Measurements from ENCODE around the gene KIAA1671. TPM values are rescaled to one million over a fixed set of nuclear protein-coding genes. Genes with fewer than 3 reads are reported as not detected.

The KIAA1671 gene
- total RNA-seq, 3 donors from 2014 or later: 9.8 to 62.8 (median 36.4) TPM

GRCh38 chr22:25144522-25144921, 192.0 kb downstream of the KIAA1671 start:
- intact Hi-C loops (cut with DNase I; ENCODE audit: low total_unique reads): no loop called here
- Histone ChIP-seq H3K27ac (peak overlapping the region; percentile 73 to 88), H3K27me3 (no peaks in the 10 kb centered on the region), H3K4me3 (no peak overlapping the region), H3K36me3 (no peaks in the 10 kb centered on the region), H3K9me3 (no peaks in the 10 kb centered on the region), H3K4me1 (peaks cover 5 to 23% of the 10 kb centered on the region in 2 donors)
- TF ChIP-seq CTCF (IDR thresholded peaks at IDR 0.05) (no peak), POLR2A (IDR thresholded peaks at IDR 0.05) (no peak), POLR2AphosphoS5 (IDR thresholded peaks at IDR 0.05) (no peak)
- no peak for DNase-seq (ENCODE audit: low spot score in 2 of 2)

- Histone ChIP-seq H3K27me3 (no peaks in the 10 kb centered on the region), H3K4me1 (peaks cover 5 to 25% of the 10 kb centered on the region in 2 donors), H3K27ac (peak overlapping the region; percentile 76 to 88), H3K4me3 (no peak overlapping the region), H3K36me3 (no peaks in the 10 kb centered on the region), H3K9me3 (no peaks in the 10 kb centered on the region)
- DNase-seq (ENCODE audit: low spot score in 2 of 2): no peak
- TF ChIP-seq POLR2A (IDR thresholded peaks at IDR 0.05) (no peak), CTCF (IDR thresholded peaks at IDR 0.05) (no peak), POLR2AphosphoS5 (IDR thresholded peaks at IDR 0.05) (no peak)
- intact Hi-C loops (cut with DNase I; ENCODE audit: low total_unique reads): no loop called here
Measured at GRCh38 chr22:25146307-25146706, 193.8 kb downstream of the KIAA1671 start.

DNA sequence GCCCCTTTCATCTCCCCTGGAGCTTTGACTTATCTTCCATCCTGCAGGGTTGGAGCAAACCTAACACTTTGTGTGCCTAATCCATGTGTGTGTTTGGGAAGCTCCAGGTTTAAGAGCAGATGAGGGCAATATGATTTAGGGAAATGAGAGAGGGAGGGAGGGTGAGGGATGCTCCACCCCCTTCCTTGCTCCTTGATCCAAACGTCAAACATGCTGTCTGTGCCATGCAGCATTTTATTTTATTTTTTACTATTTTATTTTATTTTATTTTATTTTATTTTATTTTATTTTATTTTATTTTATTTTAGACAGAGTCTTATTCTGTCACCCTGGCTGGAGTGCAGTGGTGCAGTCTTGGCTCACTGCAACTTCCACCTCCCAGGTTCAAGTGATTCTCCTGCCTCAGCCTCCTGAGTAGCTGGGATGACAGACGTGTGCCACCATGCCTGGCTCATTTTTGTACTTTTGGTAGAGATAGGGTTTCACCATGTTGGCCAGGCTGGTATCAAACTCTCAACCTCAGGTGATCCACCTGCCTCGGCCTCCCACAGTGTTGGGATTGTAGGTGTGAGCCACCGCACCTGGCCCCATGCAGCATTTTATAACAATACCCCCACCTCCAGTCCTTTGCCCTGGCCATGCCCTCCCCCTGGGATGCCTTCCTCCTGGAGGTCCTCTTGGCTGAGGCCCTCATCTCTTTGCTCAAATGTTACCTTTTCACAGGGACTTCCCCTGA, 194.6 kb downstream of the KIAA1671 start:
- no peak for DNase-seq (ENCODE audit: low spot score in 2 of 2)
- H3K9me3 ChIP-seq: no peaks in the 10 kb centered on the region
- TF ChIP-seq POLR2AphosphoS5 (IDR thresholded peaks at IDR 0.05): no peak
- TF ChIP-seq CTCF (IDR thresholded peaks at IDR 0.05): no peak
- TF ChIP-seq POLR2A (IDR thresholded peaks at IDR 0.05): no peak
- H3K27me3 ChIP-seq: no peaks in the 10 kb centered on the region
- H3K27ac ChIP-seq: peak overlapping the region; percentile 88 to 91
- no peaks in the 10 kb centered on the region for H3K36me3 ChIP-seq
- intact Hi-C loops (cut with DNase I; ENCODE audit: low total_unique reads): no loop called here
- peaks cover 5 to 25% of the 10 kb centered on the region in 2 donors for H3K4me1 ChIP-seq
- H3K4me3 ChIP-seq: no peak overlapping the region

GRCh38 chr22:25147642-25147928, 195.1 kb downstream of the KIAA1671 start:
- TF ChIP-seq POLR2AphosphoS5 (IDR thresholded peaks at IDR 0.05) (no peak), POLR2A (IDR thresholded peaks at IDR 0.05) (no peak), CTCF (IDR thresholded peaks at IDR 0.05) (no peak)
- Histone ChIP-seq H3K27me3 (no peaks in the 10 kb centered on the region), H3K27ac (peak overlapping the region; percentile 88 to 91), H3K9me3 (no peaks in the 10 kb centered on the region), H3K4me1 (peaks cover 5 to 25% of the 10 kb centered on the region in 2 donors), H3K4me3 (no peak overlapping the region), H3K36me3 (no peaks in the 10 kb centered on the region)
- intact Hi-C loops (cut with DNase I; ENCODE audit: low total_unique reads): no loop called here
- DNase-seq (ENCODE audit: low spot score in 2 of 2): no peak

DNA sequence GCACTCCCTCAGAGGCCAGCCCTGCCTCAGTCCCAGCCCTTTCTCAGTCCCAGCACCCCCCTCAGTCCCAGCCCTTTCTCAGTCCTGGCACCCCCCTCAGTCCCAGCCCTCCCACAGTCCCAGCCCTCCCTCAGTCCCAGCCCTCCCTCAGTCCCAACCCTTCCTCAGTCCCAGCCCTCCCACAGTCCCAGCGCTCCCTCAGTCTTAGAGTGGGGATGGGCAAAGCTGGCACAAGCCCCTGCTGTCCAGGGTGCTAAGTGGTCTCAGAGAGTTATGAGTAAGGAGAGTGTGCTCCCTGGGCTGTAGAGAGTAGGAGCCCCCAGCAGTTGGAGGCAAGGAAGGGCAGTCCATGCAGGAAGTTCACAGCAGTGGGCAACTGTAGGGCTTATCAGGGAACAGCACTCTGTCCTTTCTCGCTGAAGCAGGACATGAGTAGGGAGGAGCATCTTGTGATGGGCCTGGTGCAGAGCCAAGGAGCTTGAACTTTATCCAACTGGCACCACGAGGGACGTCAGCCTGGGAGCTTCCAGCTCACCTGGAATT, 195.7 kb downstream of the KIAA1671 start:
- peak; percentile 85 to 86 for DNase-seq (ENCODE audit: low spot score in 2 of 2)
- Histone ChIP-seq H3K4me1 (peaks cover 5 to 30% of the 10 kb centered on the region in 2 donors), H3K9me3 (no peaks in the 10 kb centered on the region), H3K36me3 (no peaks in the 10 kb centered on the region), H3K27me3 (no peaks in the 10 kb centered on the region), H3K4me3 (peak overlapping the region in 1 of 3 donors; percentile 1), H3K27ac (peak overlapping the region; percentile 88 to 91)
- TF ChIP-seq POLR2A (IDR thresholded peaks at IDR 0.05) (no peak), POLR2AphosphoS5 (IDR thresholded peaks at IDR 0.05) (peak in 2 of 3 donors; percentile 43 to 49), CTCF (IDR thresholded peaks at IDR 0.05) (no peak)
- intact Hi-C loops (cut with DNase I; ENCODE audit: low total_unique reads): no loop called here

Measured in breast epithelium (tissue), 4 donors.